ENCODE data around the gene CREB1.

DNA sequence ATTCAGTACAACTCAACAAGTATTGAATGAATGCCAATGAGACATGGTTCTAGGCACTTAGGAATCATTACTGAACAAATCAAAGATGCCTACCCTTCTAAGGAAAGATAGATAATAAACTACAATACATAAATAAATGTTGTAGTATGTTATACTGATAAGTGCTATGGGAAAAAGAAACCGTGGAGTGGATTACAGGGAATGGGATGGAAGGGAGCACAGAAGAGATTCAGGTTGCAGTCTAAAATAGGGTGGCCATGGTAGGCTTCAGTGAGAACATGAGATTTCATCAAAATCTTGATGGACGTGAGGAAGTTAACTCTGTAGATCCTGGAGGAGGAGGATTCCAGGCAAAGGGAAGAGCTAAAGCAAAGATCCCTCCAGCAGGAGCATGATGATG lies 17.9 kb upstream of the CREB1 start:
- TF ChIP-seq, protein P1, sequence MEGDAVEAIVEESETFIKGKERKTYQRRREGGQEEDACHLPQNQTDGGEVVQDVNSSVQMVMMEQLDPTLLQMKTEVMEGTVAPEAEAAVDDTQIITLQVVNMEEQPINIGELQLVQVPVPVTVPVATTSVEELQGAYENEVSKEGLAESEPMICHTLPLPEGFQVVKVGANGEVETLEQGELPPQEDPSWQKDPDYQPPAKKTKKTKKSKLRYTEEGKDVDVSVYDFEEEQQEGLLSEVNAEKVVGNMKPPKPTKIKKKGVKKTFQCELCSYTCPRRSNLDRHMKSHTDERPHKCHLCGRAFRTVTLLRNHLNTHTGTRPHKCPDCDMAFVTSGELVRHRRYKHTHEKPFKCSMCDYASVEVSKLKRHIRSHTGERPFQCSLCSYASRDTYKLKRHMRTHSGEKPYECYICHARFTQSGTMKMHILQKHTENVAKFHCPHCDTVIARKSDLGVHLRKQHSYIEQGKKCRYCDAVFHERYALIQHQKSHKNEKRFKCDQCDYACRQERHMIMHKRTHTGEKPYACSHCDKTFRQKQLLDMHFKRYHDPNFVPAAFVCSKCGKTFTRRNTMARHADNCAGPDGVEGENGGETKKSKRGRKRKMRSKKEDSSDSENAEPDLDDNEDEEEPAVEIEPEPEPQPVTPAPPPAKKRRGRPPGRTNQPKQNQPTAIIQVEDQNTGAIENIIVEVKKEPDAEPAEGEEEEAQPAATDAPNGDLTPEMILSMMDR (conservative IDR thresholded peaks at IDR 0.05) = no peak
- no peak for TF ChIP-seq ZFX (IDR thresholded peaks at IDR 0.05)
